BJ (cell line): ENCODE measurements around the gene SLC35E3. TPM values are rescaled to one million over a fixed set of nuclear protein-coding genes. Genes with fewer than 3 reads are reported as not detected.

Source experiments
- CTCF ChIA-PET: fragments of 350-600 bp; formaldehyde crosslinking; extraction: SDS; loops from one replicate; lab custom pipeline; 2021; ENCODE audit warnings: antibody characterized with exemption, inconsistent platforms; lab: Yijun Ruan, JAX
- POLR2A ChIA-PET: fragments of 300-600 bp; sonication (Branson Sonifier 250); formaldehyde crosslinking; extraction: SDS; loops from one replicate; lab custom pipeline; 2021; ENCODE audit warnings: antibody characterized with exemption; lab: Charles Lee
- DNase-seq: peaks from one replicate; pipeline ENCODE4 v3.0.0-alpha.2; 2011; ENCODE audit warnings: low read depth
- H3K27me3 ChIP-seq: 2 replicates; pipeline ENCODE4 v1.6.0; 2011; ENCODE audit warnings: low read length; ENCODE audit not compliant: control insufficient read depth, insufficient read depth
- H3K36me3 ChIP-seq: 2 replicates; pipeline ENCODE4 v1.5.1; 2011; ENCODE audit warnings: low read length; ENCODE audit not compliant: control insufficient read depth, insufficient read depth
- H3K4me3 ChIP-seq: 2 replicates; pipeline ENCODE4 v1.5.1; 2011; ENCODE audit warnings: low read depth, mild to moderate bottlenecking, control low read depth, low read length
- polyA plus RNA-seq: library from polyadenylated mRNA; depleted of rRNA; stranded (reverse); fragments of >200 nt; gene quantifications from 2 replicates; pipeline ENCODE4 v1.2.3, GENCODE V29; 2011
- TF ChIP-seq, protein P1 (sequence below): IDR thresholded peaks from 2 replicates; pipeline ENCODE4 v1.5.1; 2011; ENCODE audit warnings: low read depth, mild to moderate bottlenecking, control low read depth, inconsistent platforms, low read length, moderate library complexity; ENCODE audit not compliant: insufficient read depth

SLC35E3 gene
- polyA plus RNA-seq, 1 experiment: 5.7 TPM

DNA sequence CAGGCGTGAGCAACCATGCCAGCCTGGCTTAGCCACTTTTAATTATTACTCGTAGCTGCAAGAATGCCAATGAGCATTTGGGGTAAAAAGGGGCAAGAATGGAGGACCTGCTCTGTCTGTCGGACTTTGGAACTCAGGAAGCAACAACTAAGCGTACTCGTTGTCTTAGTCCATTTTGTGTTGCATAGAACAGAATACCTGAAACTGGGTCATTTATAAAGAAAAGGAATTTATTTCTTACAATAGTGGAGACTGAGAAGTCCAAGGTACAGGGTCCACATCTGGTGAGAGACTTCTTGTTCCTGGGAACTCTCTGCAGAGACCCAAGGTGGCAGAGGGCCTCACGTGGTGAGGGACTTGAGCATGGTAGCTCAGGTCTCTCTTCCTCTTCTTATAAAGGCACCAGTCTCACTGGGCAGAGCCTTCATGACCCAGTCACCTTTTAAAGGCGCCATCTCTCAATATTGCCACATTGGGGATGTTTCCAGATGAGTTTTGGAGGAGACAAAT is 29.2 kb downstream of the SLC35E3 start:
- Histone ChIP-seq H3K4me3 (no peak overlapping the region), H3K36me3 (no peaks in the 10 kb centered on the region), H3K27me3 (no peaks in the 10 kb centered on the region)
- TF ChIP-seq, protein P1, sequence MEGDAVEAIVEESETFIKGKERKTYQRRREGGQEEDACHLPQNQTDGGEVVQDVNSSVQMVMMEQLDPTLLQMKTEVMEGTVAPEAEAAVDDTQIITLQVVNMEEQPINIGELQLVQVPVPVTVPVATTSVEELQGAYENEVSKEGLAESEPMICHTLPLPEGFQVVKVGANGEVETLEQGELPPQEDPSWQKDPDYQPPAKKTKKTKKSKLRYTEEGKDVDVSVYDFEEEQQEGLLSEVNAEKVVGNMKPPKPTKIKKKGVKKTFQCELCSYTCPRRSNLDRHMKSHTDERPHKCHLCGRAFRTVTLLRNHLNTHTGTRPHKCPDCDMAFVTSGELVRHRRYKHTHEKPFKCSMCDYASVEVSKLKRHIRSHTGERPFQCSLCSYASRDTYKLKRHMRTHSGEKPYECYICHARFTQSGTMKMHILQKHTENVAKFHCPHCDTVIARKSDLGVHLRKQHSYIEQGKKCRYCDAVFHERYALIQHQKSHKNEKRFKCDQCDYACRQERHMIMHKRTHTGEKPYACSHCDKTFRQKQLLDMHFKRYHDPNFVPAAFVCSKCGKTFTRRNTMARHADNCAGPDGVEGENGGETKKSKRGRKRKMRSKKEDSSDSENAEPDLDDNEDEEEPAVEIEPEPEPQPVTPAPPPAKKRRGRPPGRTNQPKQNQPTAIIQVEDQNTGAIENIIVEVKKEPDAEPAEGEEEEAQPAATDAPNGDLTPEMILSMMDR: no peak
- no peak for DNase-seq
- POLR2A ChIA-PET: no interaction called here
- CTCF ChIA-PET: interaction anchor here (1.3 kb wide), 1 partner anchor 55 kb away, joined by 4 read pairs; no protein-coding TSS in a partner anchor

- no peak for DNase-seq
- CTCF ChIA-PET: no interaction called here
- POLR2A ChIA-PET: no interaction called here
- H3K36me3 ChIP-seq: no peaks in the 10 kb centered on the region
- H3K4me3 ChIP-seq: no peak overlapping the region
- H3K27me3 ChIP-seq: no peaks in the 10 kb centered on the region
- TF ChIP-seq, protein P1: no peak
Measured at GRCh38 chr12:68776976-68777610, 31.1 kb downstream of the SLC35E3 start.

GRCh38 chr12:68779280-68779679 is 33.3 kb downstream of the SLC35E3 start:
- CTCF ChIA-PET: interaction anchor here (1.3 kb wide), 1 partner anchor 8 kb away, joined by 4 read pairs; no protein-coding TSS in a partner anchor
- TF ChIP-seq, protein P1: no peak

DNA sequence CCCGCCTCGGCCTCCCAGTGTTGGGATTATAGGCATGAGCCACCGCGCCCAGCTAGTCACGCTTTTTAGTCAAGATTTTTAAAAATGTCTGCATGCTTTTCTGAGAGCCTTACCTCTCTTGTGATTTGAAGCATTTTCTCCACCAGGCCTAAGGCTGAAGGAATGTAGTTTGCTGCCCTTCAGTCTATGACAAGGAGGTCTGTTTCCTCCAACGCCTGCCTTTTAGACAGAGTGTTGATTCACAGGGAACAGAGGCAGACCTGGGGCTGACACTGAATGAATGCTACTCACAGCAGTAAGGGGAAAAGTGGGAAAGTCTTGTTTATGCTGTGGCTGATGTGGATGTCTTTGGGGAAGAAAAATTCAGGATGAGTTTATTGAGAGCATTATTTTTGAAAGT is 34.8 kb downstream of the SLC35E3 start:
- DNase-seq: no peak
- ChIA-PET POLR2A (no interaction called here), CTCF (no interaction called here)
- H3K36me3 ChIP-seq: no peaks in the 10 kb centered on the region
- H3K4me3 ChIP-seq: no peak overlapping the region
- no peaks in the 10 kb centered on the region for H3K27me3 ChIP-seq
- TF ChIP-seq, protein P1: no peak

More at GRCh38 chr12:68779280-68779679, 33.3 kb downstream of the SLC35E3 start:
- no peaks in the 10 kb centered on the region for H3K36me3 ChIP-seq
- POLR2A ChIA-PET: interaction anchor here (0.6 kb wide), 1 partner anchor 8 kb away, joined by 14 read pairs; no protein-coding TSS in a partner anchor
- H3K4me3 ChIP-seq: no peak overlapping the region
- H3K27me3 ChIP-seq: no peaks in the 10 kb centered on the region
- no peak for DNase-seq

- Histone ChIP-seq H3K36me3 (no peaks in the 10 kb centered on the region), H3K27me3 (no peaks in the 10 kb centered on the region), H3K4me3 (no peak overlapping the region)
- POLR2A ChIA-PET: no interaction called here
- TF ChIP-seq, protein P1: no peak
- DNase-seq: no peak
- CTCF ChIA-PET: interaction anchor here (1.1 kb wide), 1 partner anchor 9 kb away, joined by 3 read pairs; no protein-coding TSS in a partner anchor
Measured at GRCh38 chr12:68781728-68782127, 35.8 kb downstream of the SLC35E3 start.
